GM23248 (cell line): ENCODE results near the gene SLC35F3. TPM values are rescaled to one million over a fixed set of nuclear protein-coding genes. Genes with fewer than 3 reads are reported as not detected.

Experiments used
- DNase-seq: peaks from one replicate; pipeline ENCODE4 v3.0.0-alpha.2; 2015
- H2AFZ ChIP-seq: fragments of 200-600 bp; sonication (generic); 2 replicates; pipeline ENCODE4 v1.6.1; 2016; ENCODE audit warnings: antibody characterized with exemption
- H3F3A ChIP-seq: fragments of 200-600 bp; sonication (generic); 2 replicates; pipeline ENCODE4 v1.6.1; 2016; ENCODE audit warnings: mild to moderate bottlenecking, antibody characterized with exemption, mixed run types; ENCODE audit not compliant: insufficient read depth
- H3K27ac ChIP-seq: fragments of 200-600 bp; sonication (generic); 2 replicates; pipeline ENCODE4 v1.5.1; 2016; ENCODE audit warnings: mild to moderate bottlenecking
- H3K27me3 ChIP-seq: fragments of 200-600 bp; sonication (generic); replicated peaks from 2 replicates; pipeline ENCODE4 v1.6.1; 2016; ENCODE audit warnings: mild to moderate bottlenecking; ENCODE audit not compliant: insufficient read depth
- H3K36me3 ChIP-seq: fragments of 200-600 bp; sonication (generic); 2 replicates; pipeline ENCODE4 v1.6.1; 2016; ENCODE audit warnings: low read depth, mild to moderate bottlenecking
- H3K4me1 ChIP-seq: fragments of 200-600 bp; sonication (generic); 2 replicates; pipeline ENCODE4 v1.6.1; 2016; ENCODE audit warnings: mild to moderate bottlenecking; ENCODE audit not compliant: insufficient read depth
- H3K4me2 ChIP-seq: fragments of 200-600 bp; sonication (generic); one replicate; pipeline ENCODE4 v1.6.1; 2016; ENCODE audit warnings: mild to moderate bottlenecking; ENCODE audit not compliant: unreplicated experiment
- H3K4me3 ChIP-seq: fragments of 200-600 bp; sonication (generic); 2 replicates; pipeline ENCODE4 v1.5.1; 2016; ENCODE audit warnings: mild to moderate bottlenecking
- H3K79me2 ChIP-seq: fragments of 200-600 bp; sonication (generic); 2 replicates; pipeline ENCODE4 v1.6.1; 2016; ENCODE audit warnings: mild to moderate bottlenecking; ENCODE audit not compliant: insufficient read depth
- H3K9ac ChIP-seq: fragments of 200-600 bp; sonication (generic); 2 replicates; pipeline ENCODE4 v1.6.1; 2016; ENCODE audit warnings: mild to moderate bottlenecking
- H3K9me2 ChIP-seq: fragments of 200-600 bp; sonication (generic); 2 replicates; pipeline ENCODE4 v1.6.1; 2016; ENCODE audit warnings: mixed run types, mild to moderate bottlenecking, moderate library complexity; ENCODE audit not compliant: insufficient read depth
- H3K9me3 ChIP-seq: fragments of 200-600 bp; sonication (generic); one replicate; pipeline ENCODE4 v1.6.1; 2017; ENCODE audit warnings: low read depth
- H4K20me1 ChIP-seq: fragments of 200-600 bp; sonication (generic); 2 replicates; pipeline ENCODE4 v1.6.0; 2016; ENCODE audit not compliant: insufficient read depth
- EZH2 ChIP-seq: fragments of 200-600 bp; sonication (generic); IDR thresholded peaks from 2 replicates; pipeline ENCODE4 v1.6.1; 2018; ENCODE audit warnings: antibody characterized with exemption, mild to moderate bottlenecking; ENCODE audit not compliant: insufficient read depth, poor library complexity, severe bottlenecking
- EZH2phosphoT487 ChIP-seq: fragments of 200-600 bp; sonication (generic); IDR thresholded peaks from 2 replicates; pipeline ENCODE4 v1.6.1; 2018; ENCODE audit warnings: antibody characterized with exemption, moderate library complexity, mild to moderate bottlenecking, low read depth; ENCODE audit not compliant: insufficient read depth
- WGBS, 2 experiments: methylation state at CpG; one replicate each; pipeline ENCODE4 v1.1.6; 2015 to 2017; ENCODE audit warnings: low lambda C conversion rate in 2 of 2, low coverage in 1 of 2; ENCODE audit errors: missing lambda C conversion rate in 2 of 2; 5-methylcytosine and 5-hydroxymethylcytosine counted together
- in situ Hi-C: fragments of 300-500 bp; cut with MboI; formaldehyde crosslinking; loops from 2 replicates; pipeline ENCODE4 v1.15.0; 2020
- polyA plus RNA-seq: library from polyadenylated mRNA; unstranded; fragments of >200 nt; fragmentation: Nextera tagmentation; extraction: Ambion mirVana; gene quantifications from 2 replicates; pipeline ENCODE4 v1.2.1, GENCODE V29; 2016
- total RNA-seq: library from RNA; depleted of rRNA; stranded (reverse); fragments of >200 nt; shearing (Covaris generic); gene quantifications from 2 replicates; pipeline ENCODE4 v1.2.3, GENCODE V29; 2014

SLC35F3 gene
- total and polyA plus RNA-seq, 2 experiments from 2014 or later: 0.43 to 1.3 TPM

DNA sequence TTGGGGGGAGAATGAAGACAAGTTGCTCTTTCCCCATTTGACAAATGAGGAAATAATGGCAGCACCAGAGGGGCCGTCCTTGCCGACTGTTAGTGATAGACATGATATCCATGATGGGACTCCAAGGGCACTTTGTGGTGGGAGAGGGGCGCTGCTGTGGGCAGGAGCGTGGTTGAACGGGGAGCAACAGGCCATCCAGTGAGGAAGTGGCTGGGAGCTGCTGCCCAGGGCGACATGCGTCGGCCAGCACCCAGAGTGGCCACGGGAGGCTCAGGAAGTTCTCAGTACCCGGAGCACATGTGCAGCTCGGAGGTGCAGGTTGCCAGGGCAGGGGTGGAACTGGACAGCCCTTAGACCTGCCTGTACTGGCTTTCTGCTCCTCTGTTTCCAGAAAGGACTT lies 71.0 kb downstream of the SLC35F3 start:
- DNase-seq: no peak
- H3K79me2 ChIP-seq: no peaks in the 10 kb centered on the region
- H3K4me2 ChIP-seq: no peak overlapping the region
- no peaks in the 10 kb centered on the region for H3K9me3 ChIP-seq
- no peaks in the 10 kb centered on the region for H3K27me3 ChIP-seq
- no peaks in the 10 kb centered on the region for H3K36me3 ChIP-seq
- WGBS, 2 experiments: 41 to 42% methylated on average over 10 to 11 of the region's 11 CpGs
- no peaks in the 10 kb centered on the region for H3K9me2 ChIP-seq
- in situ Hi-C loops: no loop called here
- no peaks in the 10 kb centered on the region for H4K20me1 ChIP-seq
- H3K9ac ChIP-seq: no peak overlapping the region
- no peaks in the 10 kb centered on the region for H3F3A ChIP-seq
- no peaks in the 10 kb centered on the region for H3K4me1 ChIP-seq
- H3K27ac ChIP-seq: no peak overlapping the region
- no peak overlapping the region for H2AFZ ChIP-seq
- H3K4me3 ChIP-seq: no peak overlapping the region
- TF ChIP-seq EZH2phosphoT487 (no peak), EZH2 (no peak)

DNA sequence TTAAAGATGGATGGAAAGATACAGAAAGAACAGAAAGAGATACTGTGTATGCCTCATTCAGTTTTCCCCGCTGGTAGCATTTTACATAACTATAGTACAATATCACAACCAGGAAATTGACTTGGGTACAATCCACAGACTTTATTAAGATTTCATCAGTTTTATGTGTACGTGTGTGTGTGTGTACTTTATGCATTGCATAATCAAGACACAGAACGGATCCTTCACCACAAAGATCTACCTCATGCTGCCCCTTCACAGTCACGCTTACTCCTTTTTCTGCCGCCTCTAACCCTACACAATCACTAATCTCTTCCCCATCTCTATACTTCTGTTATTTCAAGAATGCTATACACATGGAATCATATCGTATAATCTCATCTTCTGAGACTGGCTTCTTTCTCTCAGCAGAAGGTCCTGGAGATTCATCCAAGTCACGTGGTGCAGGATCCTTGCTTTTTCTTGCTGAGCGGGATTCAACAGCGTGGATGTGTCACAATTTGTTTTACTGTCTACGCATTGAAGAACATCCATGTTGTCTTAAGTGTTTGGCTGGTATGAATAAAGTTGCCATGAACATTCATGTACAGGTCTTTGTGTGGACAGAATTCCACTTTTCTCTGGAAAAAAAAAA lies 76.7 kb downstream of the SLC35F3 start:
- Histone ChIP-seq H2AFZ (no peak overlapping the region), H3K4me2 (no peak overlapping the region), H3F3A (no peaks in the 10 kb centered on the region), H3K9me3 (no peaks in the 10 kb centered on the region), H3K79me2 (no peaks in the 10 kb centered on the region), H3K4me3 (no peak overlapping the region), H3K9ac (no peak overlapping the region), H3K27ac (no peak overlapping the region), H3K36me3 (no peaks in the 10 kb centered on the region), H4K20me1 (no peaks in the 10 kb centered on the region), H3K27me3 (no peaks in the 10 kb centered on the region), H3K4me1 (no peaks in the 10 kb centered on the region), H3K9me2 (no peaks in the 10 kb centered on the region)
- 35 to 37% methylated on average over 10 of the region's 10 CpGs for WGBS, 2 experiments
- TF ChIP-seq EZH2 (no peak), EZH2phosphoT487 (no peak)
- DNase-seq: no peak
- in situ Hi-C loops: no loop called here

DNA sequence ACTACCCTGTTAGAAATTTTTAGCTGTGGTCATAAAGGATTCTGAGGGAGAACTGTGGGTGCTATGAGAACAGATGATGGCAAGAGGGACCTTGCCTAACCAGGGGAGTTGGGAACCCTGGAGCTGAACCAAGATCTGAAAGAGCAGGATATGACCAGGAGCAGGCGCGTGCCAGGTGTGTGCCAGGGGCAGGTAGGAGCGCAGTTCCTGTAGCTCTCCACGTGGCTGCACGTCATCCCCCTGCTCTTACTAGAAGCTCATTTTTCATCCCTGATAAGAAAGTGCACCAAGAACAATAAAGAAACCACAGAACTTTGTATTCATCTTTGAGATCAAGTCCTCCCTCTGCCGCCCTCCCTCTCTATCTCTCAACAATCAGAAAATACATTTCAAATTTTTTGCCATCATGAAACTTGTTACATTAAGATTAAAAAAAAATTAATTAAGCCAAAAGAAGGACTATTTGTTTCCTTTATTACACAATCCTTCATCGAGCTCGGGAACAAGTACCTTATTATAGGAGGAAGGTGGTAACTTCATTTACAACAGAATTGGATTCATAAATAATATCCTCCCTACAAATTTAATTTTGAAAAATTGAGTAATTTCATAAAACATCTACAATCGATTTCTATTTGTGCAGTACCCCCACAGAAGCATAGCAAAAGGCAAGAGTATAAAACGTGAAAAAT lies 78.5 kb downstream of the SLC35F3 start:
- 22 to 30% methylated on average over 10 of the region's 10 CpGs for WGBS, 2 experiments

DNA sequence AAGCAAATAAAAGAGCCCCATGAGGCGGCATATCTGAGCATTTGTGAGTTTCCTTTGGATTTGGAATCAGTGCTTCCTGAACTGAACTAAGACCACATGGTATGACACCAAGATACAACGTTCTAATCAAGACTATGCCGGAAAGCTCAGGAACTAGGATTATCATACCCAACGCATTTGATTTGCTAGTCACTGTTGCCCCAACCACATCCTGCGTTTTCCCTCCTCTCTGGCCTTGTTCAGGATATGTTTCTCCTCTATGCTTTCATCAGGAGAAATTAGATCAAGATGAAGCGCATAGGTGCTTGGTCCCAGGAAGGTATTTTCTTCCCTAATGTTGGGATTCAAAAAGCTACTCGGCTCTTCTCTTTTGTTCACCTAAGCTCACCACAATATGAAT lies 79.3 kb downstream of the SLC35F3 start:
- Histone ChIP-seq H4K20me1 (no peaks in the 10 kb centered on the region), H3K4me3 (no peak overlapping the region), H3K4me1 (no peaks in the 10 kb centered on the region), H3K36me3 (no peaks in the 10 kb centered on the region), H3K27me3 (no peaks in the 10 kb centered on the region), H3K27ac (no peak overlapping the region), H3K79me2 (no peaks in the 10 kb centered on the region), H2AFZ (no peak overlapping the region), H3K9me3 (no peaks in the 10 kb centered on the region), H3K9ac (no peak overlapping the region), H3K9me2 (no peaks in the 10 kb centered on the region), H3K4me2 (no peak overlapping the region), H3F3A (no peaks in the 10 kb centered on the region)
- WGBS, 2 experiments: 21 to 29% methylated on average over 7 of the region's 7 CpGs
- TF ChIP-seq EZH2 (no peak), EZH2phosphoT487 (no peak)
- no peak for DNase-seq
- in situ Hi-C loops: no loop called here

More for the DNA sequence above, 78.5 kb downstream of the SLC35F3 start:
- Histone ChIP-seq H3K4me2 (no peak overlapping the region), H4K20me1 (no peaks in the 10 kb centered on the region), H3K9ac (no peak overlapping the region), H3K4me3 (no peak overlapping the region), H3K36me3 (no peaks in the 10 kb centered on the region), H3F3A (no peaks in the 10 kb centered on the region), H3K9me3 (no peaks in the 10 kb centered on the region), H3K27ac (no peak overlapping the region), H2AFZ (no peak overlapping the region), H3K4me1 (no peaks in the 10 kb centered on the region), H3K9me2 (no peaks in the 10 kb centered on the region), H3K27me3 (no peaks in the 10 kb centered on the region), H3K79me2 (no peaks in the 10 kb centered on the region)
- DNase-seq: no peak
- in situ Hi-C loops: no loop called here
- TF ChIP-seq EZH2phosphoT487 (no peak), EZH2 (no peak)
